ENCODE measurements around the gene CEP112. TPM values are rescaled to one million over a fixed set of nuclear protein-coding genes. Genes with fewer than 3 reads are reported as not detected.

Gene CEP112
- total and polyA plus RNA-seq, 7 donors = 4.5 to 19.4 (median 9.7) TPM

- 31 to 39% (median 33%) methylated on average over 9 of the region's 9 CpGs for WGBS, 3 donors
- intact Hi-C loops (cut with DNase I) = no loop called here
Measured at GRCh38 chr17:65678546-65678945, 513.4 kb downstream of the CEP112 start.

DNA sequence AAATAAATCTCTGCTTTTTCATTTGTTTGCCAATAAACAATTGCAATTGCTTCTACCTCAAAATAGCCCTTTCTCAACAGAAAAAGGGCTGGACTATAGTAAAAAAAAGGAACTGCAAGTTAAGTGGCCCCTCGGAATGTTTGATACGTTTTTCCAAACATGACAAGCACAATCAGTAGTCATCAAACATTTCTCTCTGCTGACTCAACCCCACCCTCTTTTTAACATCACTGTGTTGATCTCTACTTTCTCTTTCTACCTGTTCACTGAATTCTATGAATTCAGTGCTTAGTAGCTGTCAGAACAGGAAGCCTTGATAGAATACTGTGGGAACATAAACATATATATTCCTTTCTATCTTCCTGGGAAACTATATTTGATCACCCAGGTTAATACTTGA, 514.0 kb downstream of the CEP112 start:
- H3K36me3 ChIP-seq (ENCODE audit: insufficient read depth in 1 of 2, low read depth in 1 of 2) = no peaks in the 10 kb centered on the region
- H3K27me3 ChIP-seq (ENCODE audit: insufficient read depth in 3 of 3, low read length in 2 of 3) = no peaks in the 10 kb centered on the region
- no peaks in the 10 kb centered on the region for H3K9me3 ChIP-seq
- intact Hi-C loops (cut with DNase I) = no loop called here
- H3K27ac ChIP-seq = no peak overlapping the region
- 86 to 88% (median 88%) methylated on average over 2 of the region's 2 CpGs for WGBS, 3 donors
- ATAC-seq (no peak), DNase-seq (no peak)
- no peaks in the 10 kb centered on the region for H3K4me1 ChIP-seq
- H3K4me3 ChIP-seq = no peak overlapping the region
- TF ChIP-seq, protein P1, sequence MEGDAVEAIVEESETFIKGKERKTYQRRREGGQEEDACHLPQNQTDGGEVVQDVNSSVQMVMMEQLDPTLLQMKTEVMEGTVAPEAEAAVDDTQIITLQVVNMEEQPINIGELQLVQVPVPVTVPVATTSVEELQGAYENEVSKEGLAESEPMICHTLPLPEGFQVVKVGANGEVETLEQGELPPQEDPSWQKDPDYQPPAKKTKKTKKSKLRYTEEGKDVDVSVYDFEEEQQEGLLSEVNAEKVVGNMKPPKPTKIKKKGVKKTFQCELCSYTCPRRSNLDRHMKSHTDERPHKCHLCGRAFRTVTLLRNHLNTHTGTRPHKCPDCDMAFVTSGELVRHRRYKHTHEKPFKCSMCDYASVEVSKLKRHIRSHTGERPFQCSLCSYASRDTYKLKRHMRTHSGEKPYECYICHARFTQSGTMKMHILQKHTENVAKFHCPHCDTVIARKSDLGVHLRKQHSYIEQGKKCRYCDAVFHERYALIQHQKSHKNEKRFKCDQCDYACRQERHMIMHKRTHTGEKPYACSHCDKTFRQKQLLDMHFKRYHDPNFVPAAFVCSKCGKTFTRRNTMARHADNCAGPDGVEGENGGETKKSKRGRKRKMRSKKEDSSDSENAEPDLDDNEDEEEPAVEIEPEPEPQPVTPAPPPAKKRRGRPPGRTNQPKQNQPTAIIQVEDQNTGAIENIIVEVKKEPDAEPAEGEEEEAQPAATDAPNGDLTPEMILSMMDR (IDR thresholded peaks at IDR 0.05) = no peak

More at GRCh38 chr17:65678546-65678945, 513.4 kb downstream of the CEP112 start:
- no peaks in the 10 kb centered on the region for H3K9me3 ChIP-seq
- H3K27me3 ChIP-seq (ENCODE audit: insufficient read depth in 3 of 3, low read length in 2 of 3) = no peaks in the 10 kb centered on the region
- no peaks in the 10 kb centered on the region for H3K4me1 ChIP-seq
- DNase-seq = no peak
- no peaks in the 10 kb centered on the region for H3K36me3 ChIP-seq (ENCODE audit: insufficient read depth in 1 of 2, low read depth in 1 of 2)
- no peak overlapping the region for H3K27ac ChIP-seq
- peak in 3 of 4 donors; percentile 36 to 54 (median 47) for ATAC-seq
- TF ChIP-seq, protein P1 (IDR thresholded peaks at IDR 0.05) = no peak
- H3K4me3 ChIP-seq = no peak overlapping the region

DNA sequence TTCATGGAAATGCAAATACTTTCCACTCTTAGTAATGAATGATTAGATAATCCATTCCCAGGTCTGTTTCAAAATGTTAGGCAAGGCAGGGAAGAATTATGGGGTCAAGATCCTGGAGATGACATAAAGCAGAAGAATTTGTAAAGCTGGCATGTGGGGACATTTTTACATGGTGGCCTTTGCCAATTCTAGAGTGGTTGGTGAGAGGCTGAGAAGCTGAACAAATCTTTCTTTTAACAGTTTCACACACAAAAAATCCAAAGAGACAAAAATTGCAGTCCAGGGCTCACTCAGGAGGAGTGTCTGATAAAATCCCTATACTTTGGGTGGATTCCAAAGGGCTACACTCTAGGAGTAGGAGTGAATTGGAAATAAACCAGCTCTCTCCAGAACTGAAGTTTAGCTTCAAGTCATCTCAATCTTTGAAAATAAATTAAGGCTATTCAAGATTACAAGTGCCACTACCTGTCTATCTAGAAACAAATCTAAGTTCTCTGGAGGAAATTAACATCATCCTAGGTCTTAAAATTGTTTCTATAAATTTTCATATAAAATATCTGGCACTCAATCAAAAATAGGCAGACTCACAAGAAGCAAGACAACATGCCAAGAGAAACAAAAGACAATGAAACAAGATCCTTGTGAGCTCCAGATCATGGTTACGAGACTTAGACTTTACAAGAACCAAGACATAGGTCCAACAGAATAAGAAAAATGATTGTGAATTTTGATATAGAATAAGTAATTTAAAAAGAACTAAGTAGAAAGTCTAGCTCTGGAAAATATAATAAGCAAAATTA, 517.5 kb downstream of the CEP112 start:
- ATAC-seq (no peak), DNase-seq (no peak)
- no peaks in the 10 kb centered on the region for H3K4me1 ChIP-seq
- intact Hi-C loops (cut with DNase I) = no loop called here
- no peaks in the 10 kb centered on the region for H3K27me3 ChIP-seq (ENCODE audit: insufficient read depth in 3 of 3, low read length in 2 of 3)
- no peak overlapping the region for H3K4me3 ChIP-seq
- TF ChIP-seq, protein P1 (IDR thresholded peaks at IDR 0.05) = no peak
- no peaks in the 10 kb centered on the region for H3K9me3 ChIP-seq
- H3K36me3 ChIP-seq (ENCODE audit: insufficient read depth in 1 of 2, low read depth in 1 of 2) = no peaks in the 10 kb centered on the region
- WGBS, 3 donors = 77 to 96% (median 91%) methylated on average over 1 of the region's 1 CpG
- H3K27ac ChIP-seq = no peak overlapping the region

- ATAC-seq (no peak), DNase-seq (no peak)
- TF ChIP-seq, protein P1 (IDR thresholded peaks at IDR 0.05) = no peak
- intact Hi-C loops (cut with DNase I) = no loop called here
- WGBS, 3 donors = 92 to 96% (median 92%) methylated on average over 7 of the region's 7 CpGs
- H3K36me3 ChIP-seq (ENCODE audit: insufficient read depth in 1 of 2, low read depth in 1 of 2) = no peaks in the 10 kb centered on the region
- no peak overlapping the region for H3K27ac ChIP-seq
- H3K27me3 ChIP-seq (ENCODE audit: insufficient read depth in 3 of 3, low read length in 2 of 3) = no peaks in the 10 kb centered on the region
- no peak overlapping the region for H3K4me3 ChIP-seq
- H3K4me1 ChIP-seq = no peaks in the 10 kb centered on the region
- H3K9me3 ChIP-seq = no peaks in the 10 kb centered on the region
Measured at GRCh38 chr17:65670667-65671371, 521.1 kb downstream of the CEP112 start.
